Measurements from ENCODE around the gene GOLM1.
"Not testable (repeated sequence)": the region's sequence is repeated elsewhere in the genome, so short reads cannot be mapped to it uniquely, and the experiment has no call there.

GOLM1 gene

GRCh38 chr9:86098824-86099700, at the start of gene GOLM1:
Gene GOLM1, minus strand, starts transcription at chr9:86099558. Its CDS starts 20,238 bp downstream, at chr9:86079320.
- H3K4me3 ChIP-seq (replicated peaks; ENCODE audit: low read depth, low read length) = peak within 1 kb of the TSS; percentile 68
- no peak for TF ChIP-seq CTCF (IDR thresholded peaks at IDR 0.05; ENCODE audit: low read depth, low read length, missing control alignments)
- no peak for DNase-seq (ENCODE audit: extremely low read depth, low read depth)

- DNase-seq (ENCODE audit: extremely low read depth, low read depth); H3K4me3 ChIP-seq (replicated peaks; ENCODE audit: low read depth, low read length): not testable (repeated sequence)
Measured at GRCh38 chr9:86146671-86147070, 47.3 kb upstream of the GOLM1 start.

- H3K4me3 ChIP-seq (replicated peaks; ENCODE audit: low read depth, low read length); DNase-seq (ENCODE audit: extremely low read depth, low read depth): not testable (repeated sequence)
Measured at GRCh38 chr9:86145960-86146359, 46.6 kb upstream of the GOLM1 start.

- DNase-seq (ENCODE audit: extremely low read depth, low read depth) = no peak
- no peak overlapping the region for H3K4me3 ChIP-seq (replicated peaks; ENCODE audit: low read depth, low read length)
- no peak for TF ChIP-seq CTCF (IDR thresholded peaks at IDR 0.05; ENCODE audit: low read depth, low read length, missing control alignments)
Measured at GRCh38 chr9:86142973-86143372, 43.6 kb upstream of the GOLM1 start.

- no peak for TF ChIP-seq CTCF (IDR thresholded peaks at IDR 0.05; ENCODE audit: low read depth, low read length, missing control alignments)
- DNase-seq (ENCODE audit: extremely low read depth, low read depth) = no peak
- no peak overlapping the region for H3K4me3 ChIP-seq (replicated peaks; ENCODE audit: low read depth, low read length)
Measured at GRCh38 chr9:86141843-86142242, 42.5 kb upstream of the GOLM1 start.

GRCh38 chr9:86135371-86135770, 36.0 kb upstream of the GOLM1 start:
- TF ChIP-seq CTCF (IDR thresholded peaks at IDR 0.05; ENCODE audit: low read depth, low read length, missing control alignments) = no peak
- H3K4me3 ChIP-seq (replicated peaks; ENCODE audit: low read depth, low read length) = no peak overlapping the region
- no peak for DNase-seq (ENCODE audit: extremely low read depth, low read depth)

GRCh38 chr9:86134361-86134760, 35.0 kb upstream of the GOLM1 start:
- H3K4me3 ChIP-seq (replicated peaks; ENCODE audit: low read depth, low read length) = no peak overlapping the region
- no peak for TF ChIP-seq CTCF (IDR thresholded peaks at IDR 0.05; ENCODE audit: low read depth, low read length, missing control alignments)
- no peak for DNase-seq (ENCODE audit: extremely low read depth, low read depth)
